GM12874 (cell line): Measurements from ENCODE around the gene ZNF844.

Experiments used
- CTCF ChIP-seq: IDR thresholded peaks from 2 replicates; pipeline ENCODE4 v1.5.1; 2011; ENCODE audit warnings: low read depth, mild to moderate bottlenecking, control low read depth, low read length, moderate library complexity; ENCODE audit not compliant: insufficient read depth

The ZNF844 gene

GRCh38 chr19:12064590-12065538 lies at the start of gene ZNF844:
Gene ZNF844, plus strand, starts transcription at chr19:12064731. Its CDS starts 143 bp downstream, at chr19:12064874.
- TF ChIP-seq CTCF, result no peak

GRCh38 chr19:12015015-12015752 lies 49.3 kb upstream of the ZNF844 start:
- no peak for TF ChIP-seq CTCF

- no peak for TF ChIP-seq CTCF
These were observed 48.8 kb upstream of the ZNF844 start for GRCh38 chr19:12015753-12016116.

DNA sequence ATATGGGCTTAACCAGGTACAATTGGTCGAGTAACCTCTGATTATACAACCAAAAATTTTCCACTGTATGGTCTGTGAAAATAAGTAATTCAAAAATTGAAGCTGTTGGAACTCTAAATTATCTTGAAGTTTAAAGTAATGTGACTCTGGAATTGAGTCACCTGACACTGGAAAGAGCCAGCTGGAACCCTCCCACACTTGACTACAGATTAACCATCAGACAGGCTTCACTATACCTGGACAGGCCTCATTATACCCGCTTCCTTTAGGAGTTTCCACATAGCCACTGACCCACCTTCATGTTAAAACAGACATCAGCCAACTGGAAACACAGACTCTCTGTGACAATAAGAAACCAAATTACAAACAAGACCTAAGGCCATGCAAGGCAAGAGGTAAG lies 30.3 kb upstream of the ZNF844 start:
- no peak for TF ChIP-seq CTCF

- no peak for TF ChIP-seq CTCF
These were observed 29.9 kb upstream of the ZNF844 start for GRCh38 chr19:12034620-12035019.

GRCh38 chr19:12035220-12036172 lies 29.0 kb upstream of the ZNF844 start, which contains the start of gene ZNF433:
Gene ZNF433, minus strand, starts transcription at chr19:12035679. Its CDS starts 140 bp downstream, at chr19:12035539.
- no peak for TF ChIP-seq CTCF

GRCh38 chr19:12042893-12043292 lies 21.6 kb upstream of the ZNF844 start:
- no peak for TF ChIP-seq CTCF
